Pancreas (tissue), 10 donors: ENCODE data around the gene ICAM4. TPM values are rescaled to one million over a fixed set of nuclear protein-coding genes. Genes with fewer than 3 reads are reported as not detected.
"Not testable (repeated sequence)": the region's sequence is repeated elsewhere in the genome, so short reads cannot be mapped to it uniquely, and the experiment has no call there.

Experiments used
- ATAC-seq, 4 donors: fragments of 200-7000 bp; cut with Tn5 transposase; one replicate each; pipeline versions ENCODE4 v1.8.0 to v1.9.1; 2020; ENCODE audit warnings: mild to moderate bottlenecking in 4 of 4, moderate library complexity in 4 of 4
- DNase-seq, 6 donors: peaks; one replicate each; pipeline ENCODE4 v3.0.0-alpha.2; 2020
- FAIRE-seq: peaks from 2 replicates; lab custom pipeline; 2012; peaks lifted over from hg19 to GRCh38; lab: Jason Lieb, UNC
- H3K27ac ChIP-seq, 4 donors: fragments of 200-600 bp; sonication (generic); 1 replicate in 3 of 4; 2 replicates in 1 of 4; pipeline versions ENCODE4 v1.5.0 to v1.8.0; 2020
- H3K27me3 ChIP-seq, 4 donors: fragments of 200-600 bp; one replicate each; pipeline ENCODE4 v1.8.0; 2021
- H3K36me3 ChIP-seq, 3 donors: fragments of 200-600 bp; sonication (generic) in 1 of 3; one replicate each; pipeline versions ENCODE4 v1.5.0 to v1.8.0; 2020 to 2021
- H3K4me1 ChIP-seq, 3 donors: fragments of 200-600 bp; one replicate each; pipeline ENCODE4 v1.8.0; 2021
- H3K4me3 ChIP-seq, 4 donors: fragments of 200-600 bp; sonication (generic) in 2 of 4; one replicate each; pipeline versions ENCODE4 v1.5.0 to v1.8.0; 2020 to 2021
- H3K9me3 ChIP-seq, 4 donors: fragments of 200-600 bp; one replicate each; pipeline ENCODE4 v1.8.0; 2021
- WGBS, 2 donors: extraction: QIAGEN DNeasy Blood & Tissue Kit; methylation state at CpG; one replicate each; pipeline ENCODE4 v1.1.7; 2013; 5-methylcytosine and 5-hydroxymethylcytosine counted together
- intact Hi-C, 3 donors: fragments of 100-400 bp; cut with DNase I; formaldehyde crosslinking; loops; one replicate each; pipeline versions ENCODE4 v1.11.1 to v1.14.2; 2022
- polyA plus RNA-seq, 2 donors: library from polyadenylated mRNA; stranded (reverse); fragments of 200-250 nt; gene quantifications; one replicate each; pipeline ENCODE4 v1.2.3, GENCODE V29; 2013
- total RNA-seq, 6 donors: library from RNA; stranded (reverse); fragmentation: NEBNext Ultra II Directional in 4 of 6; extraction: Animal tissue kit (Norgen Biotek cat#: 25700) in 4 of 6; gene quantifications; one replicate each; pipeline versions ENCODE4 v1.2.1 to v1.2.4, GENCODE V29; 2021 to 2023
- TF ChIP-seq, protein P1 (sequence below), 4 donors: fragments of 200-600 bp; sonication (generic) in 3 of 4; IDR thresholded peaks; one replicate each; pipeline versions ENCODE4 v1.5.0 to v1.8.0; 2021; ENCODE audit warnings: antibody characterized with exemption in 4 of 4
- donor health status: healthy with polysubstance abuse.
- donor health status: DM: no; HTN: no; CAD: no; lungs with moderate emphysema.
- donor health status: DM: no; HTN: no; CAD: no.
- donor health status: control.
- donor health status: control.
- donor health status: Bipolar disorder and iron deficiency.
- donor health status: DM: yes; HTN: yes; CAD: no.
- donor health status: DM: no; HTN: no; CAD: no.
- donor health status: DM: no; HTN: no; CAD: no.
- donor health status: DM: yes; HTN: yes; CAD: no.

Gene ICAM4, protein sequence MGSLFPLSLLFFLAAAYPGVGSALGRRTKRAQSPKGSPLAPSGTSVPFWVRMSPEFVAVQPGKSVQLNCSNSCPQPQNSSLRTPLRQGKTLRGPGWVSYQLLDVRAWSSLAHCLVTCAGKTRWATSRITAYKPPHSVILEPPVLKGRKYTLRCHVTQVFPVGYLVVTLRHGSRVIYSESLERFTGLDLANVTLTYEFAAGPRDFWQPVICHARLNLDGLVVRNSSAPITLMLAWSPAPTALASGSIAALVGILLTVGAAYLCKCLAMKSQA
- under 1 TPM in 5 of 6 donors, not detected in 1; 0.13 to 0.56 (median 0.20) TPM for total RNA-seq
- polyA plus RNA-seq: under 1 TPM in 1 of 2 donors, not detected in 1; 0.27 TPM

DNA sequence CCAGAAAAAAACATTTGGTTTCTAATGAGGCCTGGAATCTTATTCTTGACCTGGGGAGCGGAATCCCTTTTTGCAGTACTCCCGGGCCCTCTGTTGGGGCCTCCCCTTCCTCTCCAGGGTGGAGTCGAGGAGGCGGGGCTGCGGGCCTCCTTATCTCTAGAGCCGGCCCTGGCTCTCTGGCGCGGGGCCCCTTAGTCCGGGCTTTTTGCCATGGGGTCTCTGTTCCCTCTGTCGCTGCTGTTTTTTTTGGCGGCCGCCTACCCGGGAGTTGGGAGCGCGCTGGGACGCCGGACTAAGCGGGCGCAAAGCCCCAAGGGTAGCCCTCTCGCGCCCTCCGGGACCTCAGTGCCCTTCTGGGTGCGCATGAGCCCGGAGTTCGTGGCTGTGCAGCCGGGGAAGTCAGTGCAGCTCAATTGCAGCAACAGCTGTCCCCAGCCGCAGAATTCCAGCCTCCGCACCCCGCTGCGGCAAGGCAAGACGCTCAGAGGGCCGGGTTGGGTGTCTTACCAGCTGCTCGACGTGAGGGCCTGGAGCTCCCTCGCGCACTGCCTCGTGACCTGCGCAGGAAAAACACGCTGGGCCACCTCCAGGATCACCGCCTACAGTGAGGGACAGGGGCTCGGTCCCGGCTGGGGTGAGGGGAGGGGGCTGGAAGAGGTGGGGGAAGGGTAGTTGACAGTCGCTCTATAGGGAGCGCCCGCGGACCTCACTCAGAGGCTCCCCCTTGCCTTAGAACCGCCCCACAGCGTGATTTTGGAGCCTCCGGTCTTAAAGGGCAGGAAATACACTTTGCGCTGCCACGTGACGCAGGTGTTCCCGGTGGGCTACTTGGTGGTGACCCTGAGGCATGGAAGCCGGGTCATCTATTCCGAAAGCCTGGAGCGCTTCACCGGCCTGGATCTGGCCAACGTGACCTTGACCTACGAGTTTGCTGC, at the start of gene ICAM4:
Gene ICAM4, plus strand, starts transcription at position 153 of the 935 bp plus-strand sequence. Its CDS starts 58 bp downstream, at position 211.
- Histone ChIP-seq H3K36me3 (no peaks in the 10 kb centered on the region), H3K4me1 (peaks cover 9 to 21% (median 10%) of the 10 kb centered on the region in 3 donors), H3K9me3 (no peaks in the 10 kb centered on the region), H3K27me3 (peaks cover 0 to 17% (median 6%) of the 10 kb centered on the region in 4 donors), H3K27ac (no peak within 1 kb of the TSS), H3K4me3 (peak within 1 kb of the TSS in 1 of 4 donors; percentile 22)
- FAIRE-seq: no peak
- TF ChIP-seq, protein P1, sequence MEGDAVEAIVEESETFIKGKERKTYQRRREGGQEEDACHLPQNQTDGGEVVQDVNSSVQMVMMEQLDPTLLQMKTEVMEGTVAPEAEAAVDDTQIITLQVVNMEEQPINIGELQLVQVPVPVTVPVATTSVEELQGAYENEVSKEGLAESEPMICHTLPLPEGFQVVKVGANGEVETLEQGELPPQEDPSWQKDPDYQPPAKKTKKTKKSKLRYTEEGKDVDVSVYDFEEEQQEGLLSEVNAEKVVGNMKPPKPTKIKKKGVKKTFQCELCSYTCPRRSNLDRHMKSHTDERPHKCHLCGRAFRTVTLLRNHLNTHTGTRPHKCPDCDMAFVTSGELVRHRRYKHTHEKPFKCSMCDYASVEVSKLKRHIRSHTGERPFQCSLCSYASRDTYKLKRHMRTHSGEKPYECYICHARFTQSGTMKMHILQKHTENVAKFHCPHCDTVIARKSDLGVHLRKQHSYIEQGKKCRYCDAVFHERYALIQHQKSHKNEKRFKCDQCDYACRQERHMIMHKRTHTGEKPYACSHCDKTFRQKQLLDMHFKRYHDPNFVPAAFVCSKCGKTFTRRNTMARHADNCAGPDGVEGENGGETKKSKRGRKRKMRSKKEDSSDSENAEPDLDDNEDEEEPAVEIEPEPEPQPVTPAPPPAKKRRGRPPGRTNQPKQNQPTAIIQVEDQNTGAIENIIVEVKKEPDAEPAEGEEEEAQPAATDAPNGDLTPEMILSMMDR (IDR thresholded peaks at IDR 0.05): no peak
- intact Hi-C loops: no loop called here
- ATAC-seq: peak in 3 of 4 donors; percentile 51 to 71 (median 53)
- 5% methylated on average over 59 of the region's 59 CpGs for WGBS, 2 donors
- DNase-seq: peak in 1 of 6 donors; percentile 70

DNA sequence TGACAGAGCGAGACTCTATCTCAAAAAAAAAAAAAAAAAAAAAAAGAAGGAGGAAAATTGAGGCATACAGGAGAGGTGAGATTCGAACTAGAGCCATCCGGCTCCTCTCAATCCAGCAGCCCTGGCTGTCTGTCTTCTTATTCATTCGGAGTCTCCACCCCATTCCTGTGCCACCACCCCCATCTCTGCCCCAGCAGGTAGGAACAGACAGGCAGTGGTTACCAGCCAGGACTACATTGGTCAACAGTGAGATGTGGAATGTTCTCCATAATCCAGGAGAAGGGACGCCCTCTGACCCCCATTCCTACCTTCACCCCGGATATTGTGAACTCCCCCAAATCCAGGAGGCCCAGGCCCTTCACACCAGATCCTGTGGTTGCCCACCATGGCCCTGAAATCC, 49.1 kb upstream of the ICAM4 start:
- FAIRE-seq (no peak), DNase-seq (no peak), ATAC-seq (no peak)
- no peak overlapping the region for H3K4me3 ChIP-seq
- intact Hi-C loops: no loop called here
- no peaks in the 10 kb centered on the region for H3K9me3 ChIP-seq
- H3K4me1 ChIP-seq: no peaks in the 10 kb centered on the region
- no peaks in the 10 kb centered on the region for H3K36me3 ChIP-seq
- H3K27ac ChIP-seq: no peak overlapping the region
- TF ChIP-seq, protein P1 (IDR thresholded peaks at IDR 0.05): no peak
- WGBS, 2 donors: 82 to 88% methylated on average over 5 to 6 of the region's 6 CpGs
- no peaks in the 10 kb centered on the region for H3K27me3 ChIP-seq

DNA sequence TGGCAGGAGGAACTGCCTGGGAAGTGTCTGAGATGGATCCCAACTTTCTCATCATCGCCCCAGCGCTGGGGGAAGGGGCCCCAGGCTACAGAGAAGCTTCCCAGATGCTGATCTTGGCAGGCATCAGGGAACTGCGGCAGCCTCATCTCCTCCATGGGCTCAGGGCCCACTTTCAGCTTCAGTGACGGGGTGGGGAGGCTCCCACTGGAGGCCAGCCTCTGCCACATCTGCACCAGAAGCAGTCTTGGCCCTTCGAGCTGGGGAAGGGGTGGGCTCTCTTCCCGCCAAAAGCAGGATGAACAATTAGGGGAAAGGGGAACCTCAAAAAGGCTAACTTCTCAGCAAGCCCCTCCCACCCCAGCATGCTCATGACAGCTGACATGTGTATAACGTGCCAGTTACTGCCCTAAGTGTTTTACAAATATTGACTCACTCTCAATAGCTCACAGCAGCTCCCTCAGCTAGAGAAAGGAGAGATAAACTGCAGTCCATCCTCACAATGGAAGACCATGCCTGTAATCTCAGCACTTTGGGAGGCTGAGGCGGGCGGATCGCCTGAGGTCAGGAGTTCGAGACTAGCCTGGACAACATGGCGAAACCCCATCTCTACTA, 48.5 kb upstream of the ICAM4 start:
- intact Hi-C loops: no loop called here
- FAIRE-seq: no peak
- WGBS, 2 donors: 54 to 57% methylated on average over 12 of the region's 12 CpGs

DNA sequence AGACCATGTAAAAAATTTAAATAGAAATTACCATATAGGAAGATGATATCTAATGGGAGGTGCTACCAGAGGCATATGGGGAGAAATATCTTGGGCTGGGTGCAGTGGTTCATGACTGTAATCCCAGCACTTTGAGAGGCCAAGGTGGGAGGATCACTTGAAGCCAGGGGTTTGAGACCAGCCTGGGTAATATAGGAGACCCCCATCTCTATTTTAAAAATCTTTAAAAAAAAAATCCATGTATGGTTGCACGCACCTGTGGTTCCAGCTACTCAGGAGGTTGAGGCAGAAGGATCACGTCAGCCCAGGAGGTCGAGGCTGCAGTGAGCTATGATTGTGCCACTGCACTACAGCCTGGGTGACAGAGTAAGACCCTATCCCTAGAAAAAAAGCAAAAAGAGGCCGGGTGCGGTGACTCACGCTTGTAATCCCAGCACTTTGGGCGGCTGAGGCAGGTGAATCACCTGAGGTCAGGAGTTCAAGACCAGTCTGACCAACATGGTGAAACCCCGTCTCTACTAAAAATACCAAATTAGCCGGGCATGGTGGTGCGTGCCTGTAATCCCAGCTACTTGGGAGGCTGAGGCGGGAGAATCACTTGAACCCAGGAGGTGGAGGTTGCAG, 44.8 kb upstream of the ICAM4 start:
- H3K9me3 ChIP-seq, FAIRE-seq, H3K36me3 ChIP-seq, intact Hi-C loops, H3K4me1 ChIP-seq, H3K27ac ChIP-seq, H3K27me3 ChIP-seq, DNase-seq, ATAC-seq, H3K4me3 ChIP-seq: not testable (repeated sequence)
- 80 to 93% methylated on average over 11 of the region's 11 CpGs for WGBS, 2 donors

More for the DNA sequence above, 48.5 kb upstream of the ICAM4 start:
- TF ChIP-seq, protein P1 (IDR thresholded peaks at IDR 0.05): no peak
- ATAC-seq (peak; percentile 40 to 92 (median 82)), DNase-seq (peak in 1 of 6 donors; percentile 25)
- Histone ChIP-seq H3K4me1 (no peaks in the 10 kb centered on the region), H3K27me3 (no peaks in the 10 kb centered on the region), H3K9me3 (no peaks in the 10 kb centered on the region), H3K4me3 (no peak overlapping the region), H3K27ac (peak overlapping the region in 1 of 4 donors; percentile 28), H3K36me3 (no peaks in the 10 kb centered on the region)
